CD14-positive monocyte (primary cell): ENCODE measurements around the gene NKPD1. TPM values are rescaled to one million over a fixed set of nuclear protein-coding genes. Genes with fewer than 3 reads are reported as not detected.

ENCODE experiments used
- DNase-seq, 3 donors: peaks; one replicate each; pipeline ENCODE4 v3.0.0-alpha.2; 2011 to 2022
- H2AFZ ChIP-seq: 2 replicates; pipeline ENCODE4 v1.6.0; 2012; ENCODE audit warnings: mild to moderate bottlenecking, low read depth, low read length, inconsistent platforms; ENCODE audit not compliant: insufficient read depth, poor library complexity, severe bottlenecking
- H3K27ac ChIP-seq, 2 donors: 1 replicate in 1 of 2; 2 replicates in 1 of 2; pipeline ENCODE4 v1.5.1; 2012 to 2013; ENCODE audit warnings: low read length in 2 of 2, control low read depth in 1 of 2, inconsistent platforms in 1 of 2, low read depth in 1 of 2, mild to moderate bottlenecking in 1 of 2
- H3K27me3 ChIP-seq, 2 donors: one replicate each; pipeline versions ENCODE4 v1.6.0 to v1.6.1; 2011 to 2013; ENCODE audit warnings: low read length in 2 of 2; ENCODE audit not compliant: control insufficient read depth in 2 of 2, insufficient read depth in 2 of 2
- H3K36me3 ChIP-seq, 2 donors: replicated peaks in 1 of 2; 1 replicate in 1 of 2; 2 replicates in 1 of 2; pipeline versions ENCODE4 v1.5.1 to v1.6.1; 2012 to 2013; ENCODE audit warnings: low read length in 2 of 2, control low read depth in 1 of 2, inconsistent platforms in 1 of 2, mild to moderate bottlenecking in 1 of 2; ENCODE audit not compliant: insufficient read depth in 2 of 2, control insufficient read depth in 1 of 2
- H3K4me1 ChIP-seq, 2 donors: 1 replicate in 1 of 2; 2 replicates in 1 of 2; pipeline versions ENCODE4 v1.5.1 to v1.6.1; 2012 to 2013; ENCODE audit warnings: low read length in 2 of 2, control low read depth in 1 of 2, inconsistent platforms in 1 of 2, mild to moderate bottlenecking in 1 of 2, moderate library complexity in 1 of 2; ENCODE audit not compliant: insufficient read depth in 2 of 2, control insufficient read depth in 1 of 2
- H3K4me2 ChIP-seq: replicated peaks from 2 replicates; pipeline ENCODE3; 2012; ENCODE audit warnings: low read length, moderate library complexity, mild to moderate bottlenecking; ENCODE audit not compliant: poor library complexity, severe bottlenecking; ENCODE audit errors: extremely low read depth
- H3K4me3 ChIP-seq, 3 experiments: fragments of 200-600 bp in 1 of 3; sonication (generic) in 1 of 3; replicated peaks in 1 of 3; 1 replicate in 2 of 3; 2 replicates in 1 of 3; pipeline ENCODE4 v1.5.1; 2011 to 2013; ENCODE audit warnings: low read length in 3 of 3, mild to moderate bottlenecking in 3 of 3, control low read depth in 2 of 3, low read depth in 2 of 3, inconsistent platforms in 1 of 3, moderate library complexity in 1 of 3
- H3K79me2 ChIP-seq: 2 replicates; pipeline ENCODE4 v1.6.0; 2012; ENCODE audit warnings: mild to moderate bottlenecking, control low read depth, inconsistent platforms, low read length, moderate library complexity; ENCODE audit not compliant: insufficient read depth
- H3K9ac ChIP-seq: 2 replicates; pipeline ENCODE4 v1.6.0; 2017; ENCODE audit warnings: low read length, mild to moderate bottlenecking; ENCODE audit not compliant: insufficient read depth, poor library complexity, severe bottlenecking
- H3K9me3 ChIP-seq, 2 donors: replicated peaks in 1 of 2; 1 replicate in 1 of 2; 2 replicates in 1 of 2; pipeline versions ENCODE4 v1.5.1 to v1.6.1; 2012 to 2013; ENCODE audit warnings: low read length in 2 of 2, control low read depth in 1 of 2; ENCODE audit not compliant: control insufficient read depth in 1 of 2, insufficient read depth in 1 of 2
- H4K20me1 ChIP-seq: 2 replicates; pipeline ENCODE4 v1.6.0; 2012; ENCODE audit warnings: mild to moderate bottlenecking, low read length, control low read depth, moderate library complexity; ENCODE audit not compliant: insufficient read depth
- H3K27ac Mint-ChIP-seq, 7 donors: one replicate each; pipeline ENCODE4 v1.8.0; 2020; ENCODE audit warnings: mild to moderate bottlenecking in 7 of 7, mixed read lengths in 7 of 7, moderate library complexity in 6 of 7, inconsistent platforms in 2 of 7
- H3K27me3 Mint-ChIP-seq, 3 donors: one replicate each; pipeline ENCODE4 v1.8.0; 2021 to 2022; ENCODE audit warnings: low read depth in 3 of 3, mild to moderate bottlenecking in 3 of 3, mixed read lengths in 3 of 3, moderate library complexity in 3 of 3, inconsistent platforms in 1 of 3
- H3K36me3 Mint-ChIP-seq, 2 donors: one replicate each; pipeline ENCODE4 v1.8.0; 2020; ENCODE audit warnings: mixed read lengths in 2 of 2, inconsistent platforms in 1 of 2, mild to moderate bottlenecking in 1 of 2
- H3K4me1 Mint-ChIP-seq: one replicate; pipeline ENCODE4 v1.8.0; 2020; ENCODE audit warnings: mild to moderate bottlenecking, mixed read lengths
- H3K4me3 Mint-ChIP-seq, 2 donors: one replicate each; pipeline ENCODE4 v1.8.0; 2020; ENCODE audit warnings: mild to moderate bottlenecking in 2 of 2, mixed read lengths in 2 of 2, moderate library complexity in 1 of 2
- H3K9me3 Mint-ChIP-seq, 7 donors: one replicate each; pipeline ENCODE4 v1.8.0; 2020 to 2022; ENCODE audit warnings: mixed read lengths in 7 of 7, mild to moderate bottlenecking in 6 of 7, moderate library complexity in 6 of 7, inconsistent platforms in 2 of 7
- CTCF ChIP-seq: fragments of 200-600 bp; IDR thresholded peaks from one replicate; pipeline ENCODE4 v1.8.0; 2022; ENCODE audit warnings: antibody characterized with exemption, mild to moderate bottlenecking
- WGBS: methylation state at CpG from one replicate; pipeline ENCODE4 v1.1.5; 2013; ENCODE audit warnings: missing lambda C conversion rate; ENCODE audit not compliant: insufficient coverage; 5-methylcytosine and 5-hydroxymethylcytosine counted together
- intact Hi-C, 2 donors: fragments of 100-400 bp; cut with micrococcal nuclease; formaldehyde crosslinking; loops; one replicate each; pipeline versions ENCODE4 v1.15.0 to v1.15.1; 2023
- polyA plus RNA-seq, 3 donors: library from polyadenylated mRNA; depleted of rRNA in 1 of 3; unstranded in 2 of 3; stranded (reverse) in 1 of 3; fragments of 300-500 nt in 2 of 3; fragments of >200 nt in 1 of 3; fragmentation: Illumina TruSeq in 2 of 3; gene quantifications; 1 replicate in 2 of 3; 2 replicates in 1 of 3; pipeline ENCODE4 v1.2.3, GENCODE V29; 2012 to 2021

The NKPD1 gene
- polyA plus RNA-seq, 3 donors = 0.11 TPM; not detected in 2

- Histone ChIP-seq H3K27ac (no peak overlapping the region), H3K9ac (no peak overlapping the region), H3K4me3 (no peak overlapping the region), H3K79me2 (no peaks in the 10 kb centered on the region), H3K36me3 (no peaks in the 10 kb centered on the region), H3K27me3 (peaks cover 0 to 13% of the 10 kb centered on the region in 2 donors), H3K4me2 (no peak overlapping the region), H4K20me1 (no peaks in the 10 kb centered on the region), H3K4me1 (peaks cover 3 to 6% of the 10 kb centered on the region in 2 donors), H2AFZ (no peak overlapping the region), H3K9me3 (no peaks in the 10 kb centered on the region)
- Mint-ChIP-seq H3K4me1 (peaks cover 5% of the 10 kb centered on the region), H3K9me3 (peaks cover 0 to 6% (median 0%) of the 10 kb centered on the region in 7 donors), H3K36me3 (no peaks in the 10 kb centered on the region), H3K27me3 (peaks cover 27 to 66% (median 52%) of the 10 kb centered on the region in 3 donors), H3K4me3 (peak overlapping the region in 1 of 2 donors; percentile 7), H3K27ac (peak overlapping the region in 1 of 7 donors; percentile 5)
- intact Hi-C loops = no loop called here
- no peak for TF ChIP-seq CTCF
- WGBS = 89% methylated on average over 9 of the region's 12 CpGs
- no peak for DNase-seq
Observed at GRCh38 chr19:45159210-45159970, 1.4 kb downstream of the NKPD1 start.

GRCh38 chr19:45158503-45159209 lies 2.1 kb downstream of the NKPD1 start:
- Histone ChIP-seq H3K36me3 (no peaks in the 10 kb centered on the region), H3K79me2 (no peaks in the 10 kb centered on the region), H3K9ac (no peak overlapping the region), H3K4me2 (no peak overlapping the region), H3K4me1 (peaks cover 0 to 4% of the 10 kb centered on the region in 2 donors), H2AFZ (no peak overlapping the region), H3K9me3 (no peaks in the 10 kb centered on the region), H3K27me3 (peaks cover 6 to 20% of the 10 kb centered on the region in 2 donors), H3K27ac (no peak overlapping the region), H4K20me1 (no peaks in the 10 kb centered on the region), H3K4me3 (no peak overlapping the region)
- Mint-ChIP-seq H3K4me3 (peak overlapping the region in 1 of 2 donors; percentile 7), H3K36me3 (peaks cover 0 to 5% of the 10 kb centered on the region in 2 donors), H3K9me3 (peaks cover 0 to 9% (median 3%) of the 10 kb centered on the region in 7 donors), H3K27me3 (peaks cover 35 to 66% (median 55%) of the 10 kb centered on the region in 3 donors), H3K4me1 (peaks cover 7% of the 10 kb centered on the region), H3K27ac (no peak overlapping the region)
- no peak for TF ChIP-seq CTCF
- DNase-seq = no peak
- intact Hi-C loops = no loop called here
- 50% methylated on average over 26 of the region's 27 CpGs for WGBS
